Endometrium (tissue), 2 donors: Measurements from ENCODE around the gene LRP3.
"Not testable (repeated sequence)": the region's sequence is repeated elsewhere in the genome, so short reads cannot be mapped to it uniquely, and the experiment has no call there.

Experiments used
- FAIRE-seq: peaks from 2 replicates; lab custom pipeline; 2012; peaks lifted over from hg19 to GRCh38; lab: Jason Lieb, UNC
- donor health status: control.
- donor health status: control.

The LRP3 gene

DNA sequence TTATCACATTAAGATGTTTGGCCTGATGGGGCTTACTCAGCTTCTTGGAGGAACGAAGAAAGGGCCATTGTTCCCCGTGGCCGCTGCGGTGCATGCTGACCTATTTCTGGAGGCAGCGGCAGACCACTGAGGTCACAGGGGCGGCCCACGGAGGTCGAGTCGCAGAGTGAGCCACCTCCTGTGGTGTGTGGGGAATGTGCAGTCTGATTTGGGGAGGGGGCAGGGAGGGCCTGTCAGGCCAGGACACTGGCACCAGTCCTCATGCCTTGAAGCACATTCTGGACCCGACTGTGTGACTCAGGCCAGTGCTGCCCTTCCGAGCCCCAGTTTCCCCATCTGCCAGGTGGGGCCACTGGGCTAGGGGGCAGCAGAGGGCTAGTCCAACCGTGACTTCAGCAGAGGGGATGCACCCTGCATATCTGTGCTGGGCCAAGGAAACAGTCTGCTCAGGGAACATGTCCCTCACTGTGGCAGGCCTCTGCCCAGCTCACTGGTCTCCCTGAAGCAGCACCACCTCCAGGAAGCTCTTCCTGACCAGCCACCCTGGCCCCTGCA, 25.2 kb downstream of the LRP3 start:
- no peak for FAIRE-seq

DNA sequence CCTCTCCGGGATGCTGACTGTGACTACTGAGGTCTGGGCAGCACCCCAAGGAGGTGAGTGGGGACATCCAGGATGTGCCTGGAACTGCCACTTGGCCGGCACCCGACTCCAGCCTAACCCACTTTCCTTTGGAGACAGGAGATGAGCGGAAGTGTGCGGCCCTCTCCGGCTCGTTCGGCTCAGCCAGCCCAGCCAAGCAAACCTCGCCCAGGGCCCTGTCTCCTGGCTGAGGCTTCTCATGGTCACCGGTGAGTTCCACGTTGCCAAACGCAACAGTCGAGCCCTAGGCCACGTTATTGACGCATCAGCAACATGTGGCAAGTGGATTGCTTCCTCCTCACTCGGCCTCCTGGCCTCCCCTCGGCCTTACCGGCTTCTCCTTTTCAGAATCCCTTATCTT, 26.0 kb downstream of the LRP3 start:
- FAIRE-seq: no peak

DNA sequence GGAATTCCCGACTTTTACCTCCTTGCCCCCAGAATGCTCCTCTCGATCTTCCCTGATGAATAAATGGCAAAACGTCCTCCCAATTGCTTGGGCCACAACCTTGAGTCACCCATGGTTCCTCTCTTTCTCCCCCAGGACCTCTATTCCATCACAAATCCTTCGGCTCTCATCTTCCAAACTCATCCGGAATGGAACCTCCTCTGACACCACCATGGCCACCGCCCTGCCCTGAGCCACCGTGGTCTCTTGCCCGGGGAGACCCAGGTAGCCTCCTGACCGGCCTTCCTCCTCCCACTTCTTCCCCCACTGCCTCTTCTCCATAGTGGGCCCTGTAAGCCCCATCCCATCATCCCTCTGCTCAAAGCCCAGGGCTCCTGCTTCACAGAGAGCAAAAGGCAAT, 26.6 kb downstream of the LRP3 start:
- FAIRE-seq: no peak

DNA sequence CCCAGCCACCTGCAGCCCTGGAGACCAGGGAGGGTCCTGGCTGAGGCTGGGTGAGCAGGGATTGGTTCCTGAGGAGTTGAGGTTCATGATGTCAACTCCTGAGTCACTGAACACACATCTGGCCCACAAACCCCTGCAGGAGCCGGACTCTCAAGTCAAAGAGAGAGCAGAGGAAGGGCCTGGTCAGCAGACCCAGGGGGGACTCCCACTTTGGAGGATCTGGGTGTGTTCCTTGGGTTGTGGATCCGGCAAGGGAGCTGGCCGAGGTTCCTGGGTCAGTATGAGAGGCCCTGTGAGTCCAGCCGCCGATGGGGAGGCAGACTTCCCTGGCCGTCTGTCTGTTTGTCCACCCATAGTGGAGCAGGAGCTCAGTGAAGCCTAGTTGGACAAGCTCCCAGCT, 27.5 kb downstream of the LRP3 start:
- FAIRE-seq: no peak

DNA sequence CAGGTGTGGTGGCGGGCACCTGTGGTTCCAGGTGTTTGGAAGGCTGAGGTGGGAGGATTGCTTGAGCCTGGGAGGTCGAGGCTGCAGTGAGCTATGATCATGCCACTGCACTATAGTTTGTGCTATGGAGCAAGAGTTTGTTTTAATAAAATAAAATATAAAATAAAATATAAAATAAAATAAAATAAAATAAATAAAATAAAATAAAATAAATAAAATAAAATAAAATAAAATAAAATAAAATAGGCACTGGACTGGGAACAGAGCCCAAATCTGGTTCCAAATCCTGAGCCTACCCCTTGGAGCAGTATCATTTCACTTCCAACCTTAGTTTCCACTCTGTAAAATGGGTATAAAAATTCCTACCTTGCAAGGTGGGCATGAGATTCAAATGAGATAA, 28.1 kb downstream of the LRP3 start:
- FAIRE-seq: not testable (repeated sequence)

DNA sequence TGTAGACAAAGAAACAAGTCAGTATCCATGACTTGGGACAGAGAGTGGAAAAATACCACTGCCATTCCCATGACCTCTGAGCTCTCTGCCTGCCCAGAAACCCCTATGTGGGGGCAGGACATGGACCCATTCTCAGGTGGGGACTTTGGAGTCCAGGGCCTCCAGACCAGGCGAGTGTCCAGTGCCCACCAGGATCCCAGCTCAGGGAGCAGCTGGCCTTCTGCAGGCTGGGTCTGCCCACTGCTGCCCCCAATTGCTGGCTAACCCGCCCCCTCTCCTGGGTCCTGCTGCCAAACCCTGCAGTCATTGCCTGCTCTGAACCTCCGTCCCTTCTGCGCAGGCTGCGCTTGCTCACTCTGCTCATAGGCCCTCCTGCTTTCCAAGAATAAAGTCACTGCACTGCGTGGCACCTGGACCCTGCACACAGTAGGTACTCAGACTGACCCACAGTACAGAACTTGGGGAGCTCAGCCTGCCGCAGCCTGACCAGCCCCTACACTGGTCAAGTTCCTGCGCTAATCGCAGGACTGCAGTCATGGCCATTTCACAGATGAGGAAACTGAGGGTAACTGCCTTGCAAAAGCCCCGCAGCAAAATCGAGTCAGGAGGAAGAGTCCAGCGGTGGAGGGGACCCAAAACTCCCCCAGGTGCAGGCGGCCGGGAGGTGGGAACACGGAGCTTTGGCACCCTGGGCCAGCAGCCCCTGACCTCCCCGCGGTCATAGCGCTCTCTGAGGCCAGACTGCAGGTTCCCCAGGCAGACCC, 30.7 kb downstream of the LRP3 start:
- no peak for FAIRE-seq

DNA sequence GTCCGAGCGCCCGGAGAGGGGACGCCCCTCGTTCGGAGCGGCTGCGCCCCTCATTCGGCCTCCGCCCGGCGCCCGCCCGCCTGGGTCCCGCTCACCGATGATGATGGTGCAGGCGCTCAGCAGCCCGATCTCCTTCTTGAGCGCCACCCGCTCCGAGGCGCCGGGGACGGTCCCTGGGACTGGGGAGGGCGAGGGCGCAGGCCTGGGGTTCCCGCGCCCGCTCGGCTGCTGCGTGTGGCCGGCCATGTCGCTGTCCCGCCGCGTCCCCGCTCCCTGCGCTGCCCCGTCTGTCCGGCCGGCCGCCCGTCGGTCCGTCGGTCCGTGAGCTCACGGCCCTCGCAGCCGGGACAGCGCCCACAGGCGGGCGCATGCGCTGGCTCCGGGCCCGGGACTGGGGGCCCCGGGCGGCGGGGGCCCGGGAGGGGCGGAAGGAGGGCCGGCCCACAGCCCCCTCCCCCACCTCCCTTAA, 31.4 kb downstream of the LRP3 start, which contains the start of gene SLC7A10:
SLC7A10 (minus strand) TSS at position 393 of the 469 bp plus-strand sequence; CDS start at position 246, 147 bp downstream.
- no peak for FAIRE-seq

DNA sequence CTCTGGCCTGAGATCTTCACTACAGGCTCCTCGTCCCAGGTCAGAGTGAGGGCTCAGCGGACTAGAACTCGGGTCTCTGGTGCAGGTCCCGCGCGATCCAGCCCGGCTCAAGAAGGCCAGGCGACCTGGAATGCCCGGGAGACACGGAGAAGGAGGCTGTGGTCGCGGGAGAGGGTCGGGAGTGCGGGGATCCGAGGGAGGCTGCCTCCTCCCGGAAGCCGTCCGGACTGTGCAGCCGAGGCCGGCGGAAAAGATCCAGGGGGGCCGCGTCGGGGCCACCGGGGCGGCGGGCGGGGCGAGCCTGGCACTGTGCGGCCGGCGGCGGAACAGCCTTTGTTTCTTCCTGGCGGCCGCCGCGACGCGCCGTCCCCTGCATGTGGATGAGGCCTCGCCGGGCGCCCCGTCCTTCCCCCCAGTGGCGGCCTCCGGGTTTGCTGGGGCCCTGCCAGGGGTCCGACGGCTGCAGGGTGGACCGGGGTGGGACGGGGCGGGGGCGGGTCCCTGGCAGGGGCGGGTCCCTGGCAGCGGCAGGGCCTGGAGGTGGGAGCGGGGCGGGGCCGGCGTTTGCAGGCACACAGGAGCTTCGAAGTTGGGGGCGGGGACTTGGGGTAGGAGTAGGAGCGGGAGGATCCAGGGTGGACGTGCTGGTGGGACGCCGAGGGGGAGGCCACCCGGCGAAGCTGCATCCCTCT, 32.6 kb downstream of the LRP3 start:
- no peak for FAIRE-seq

DNA sequence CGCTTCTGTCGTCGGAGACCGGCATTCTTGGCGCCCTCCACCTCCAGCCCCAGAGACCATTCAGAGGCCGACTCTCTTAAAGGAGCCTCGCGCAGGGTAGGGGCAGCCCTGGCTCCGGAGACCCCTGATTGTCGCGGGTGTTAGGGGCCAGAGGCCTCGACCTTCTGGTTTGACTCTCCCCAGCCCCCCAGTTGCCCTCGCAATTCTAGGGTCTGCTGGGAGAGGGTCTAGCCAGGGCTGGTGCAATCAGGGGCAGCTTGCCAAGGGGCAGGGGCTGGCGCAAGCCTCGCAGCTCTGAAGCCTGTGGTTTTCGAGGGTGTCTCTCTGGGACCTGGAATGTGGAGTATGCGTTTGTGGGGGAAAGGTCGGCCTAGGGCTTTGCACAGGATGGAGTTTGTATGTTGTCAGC, 33.1 kb downstream of the LRP3 start:
- no peak for FAIRE-seq

DNA sequence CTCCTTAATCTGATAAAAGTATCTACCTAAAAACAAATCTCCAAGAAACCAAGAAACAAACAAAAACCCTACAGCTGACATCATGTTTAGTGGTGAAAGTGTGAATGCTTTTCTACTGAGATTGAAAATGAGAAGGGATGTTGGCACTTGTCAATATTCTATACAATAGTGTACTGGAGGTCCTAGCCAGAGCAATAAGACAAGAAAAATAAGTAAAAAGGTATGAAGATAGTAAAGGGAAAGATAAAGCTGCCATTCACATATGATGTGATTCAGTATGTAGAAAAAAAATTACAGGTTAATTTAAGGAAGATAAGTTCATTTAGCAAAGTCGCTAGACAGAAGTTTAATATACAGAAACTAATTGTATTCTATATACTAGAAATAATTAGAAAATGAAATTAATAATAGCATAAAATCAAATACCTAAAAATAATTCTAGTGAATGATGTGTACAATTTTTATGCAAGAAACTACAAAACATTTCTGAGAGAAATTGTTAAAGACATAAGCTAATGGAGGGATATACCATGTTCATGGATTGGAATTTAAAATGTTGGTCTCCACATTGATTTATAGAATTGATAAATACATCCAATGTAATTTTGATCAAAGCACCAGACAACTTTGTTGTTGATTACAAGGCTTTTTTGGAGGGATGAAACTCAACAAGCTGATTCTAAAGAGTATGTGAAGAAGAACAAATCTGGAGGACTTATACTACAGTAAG, 33.9 kb downstream of the LRP3 start:
- peak; percentile 12 for FAIRE-seq

DNA sequence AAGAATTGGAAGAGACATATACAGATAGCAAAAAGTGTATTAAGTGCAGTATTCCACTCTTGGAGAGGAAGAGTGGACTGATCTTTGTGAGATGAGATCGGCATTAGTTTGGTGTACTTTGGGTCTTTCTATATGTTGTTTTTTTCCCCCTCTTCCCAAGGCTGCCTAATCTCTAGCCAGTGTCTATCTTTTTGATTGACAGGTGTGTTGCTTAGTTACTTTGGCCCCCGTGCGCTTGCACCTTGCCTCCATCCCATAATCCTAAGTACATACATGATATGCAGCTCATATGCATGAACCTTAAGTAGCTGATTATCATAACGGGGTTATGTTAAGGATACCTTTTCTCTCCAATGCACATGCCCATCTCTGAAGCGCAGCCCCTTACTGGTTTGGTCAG, 35.8 kb downstream of the LRP3 start:
- no peak for FAIRE-seq

DNA sequence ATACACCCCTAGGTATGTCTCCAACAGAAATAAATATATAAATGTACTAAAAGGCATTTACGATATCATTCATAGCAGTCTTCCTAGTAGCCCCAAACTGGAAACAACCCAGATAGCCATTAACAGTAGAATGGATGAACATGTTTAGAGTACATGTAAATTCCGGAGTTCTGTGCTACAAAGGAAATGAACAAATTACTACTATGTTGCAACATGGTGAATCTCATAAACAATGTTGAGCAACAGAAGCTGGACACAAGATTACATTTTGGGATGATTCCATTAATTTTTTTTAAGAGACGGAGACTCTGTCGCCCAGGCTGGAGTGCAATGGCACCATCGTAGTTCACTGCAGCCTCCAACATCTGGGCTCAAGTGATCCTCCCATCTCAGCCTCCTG, 37.4 kb downstream of the LRP3 start:
- no peak for FAIRE-seq

DNA sequence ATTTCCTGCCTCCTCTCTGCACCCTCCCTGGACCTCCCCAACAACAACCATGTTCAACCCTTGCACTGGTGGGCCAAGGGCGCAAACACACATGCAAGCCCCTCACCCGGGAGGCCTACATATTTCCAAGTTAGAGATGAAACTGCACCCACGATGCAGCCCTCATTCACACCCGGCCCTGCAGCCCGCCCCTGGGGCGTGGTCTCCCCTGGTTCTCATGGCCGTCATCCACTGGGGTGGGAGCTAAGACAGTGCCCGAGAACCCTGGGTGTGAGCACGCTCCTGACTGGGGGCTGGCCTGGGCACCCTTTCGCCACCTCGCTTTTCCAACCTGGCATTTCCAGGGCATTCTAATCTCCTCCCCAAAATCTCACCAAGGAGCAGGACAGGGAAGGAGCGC, 38.5 kb downstream of the LRP3 start:
- FAIRE-seq: no peak

DNA sequence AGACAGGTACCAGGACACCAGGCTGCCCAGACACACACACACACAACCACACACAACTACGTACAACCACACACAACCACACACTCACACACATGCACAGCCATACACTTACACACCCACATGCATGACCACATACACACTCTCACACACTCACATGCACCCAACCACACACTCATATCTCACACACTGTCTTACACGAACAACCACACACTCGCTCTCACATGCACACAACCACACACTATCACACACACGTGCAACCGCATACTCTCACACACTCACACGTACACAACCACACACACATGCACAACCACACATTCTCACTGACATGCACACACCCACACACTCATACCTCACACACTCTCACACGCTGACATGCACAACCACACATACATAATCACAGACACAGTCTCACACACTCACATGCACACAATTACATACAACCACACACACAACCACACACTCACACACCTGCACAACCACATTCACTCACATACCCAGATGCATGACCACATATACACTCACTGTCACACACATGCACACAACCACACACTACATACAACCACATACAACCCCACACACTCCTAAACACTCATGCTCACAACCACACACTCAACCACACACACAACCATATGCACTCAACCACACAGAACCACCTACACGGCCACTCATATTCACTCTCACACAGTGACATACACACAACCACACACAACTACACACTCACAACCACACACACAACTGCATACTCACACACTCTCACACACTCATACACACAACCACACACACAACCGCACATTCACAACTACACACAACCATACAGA, 39.1 kb downstream of the LRP3 start:
- no peak for FAIRE-seq

DNA sequence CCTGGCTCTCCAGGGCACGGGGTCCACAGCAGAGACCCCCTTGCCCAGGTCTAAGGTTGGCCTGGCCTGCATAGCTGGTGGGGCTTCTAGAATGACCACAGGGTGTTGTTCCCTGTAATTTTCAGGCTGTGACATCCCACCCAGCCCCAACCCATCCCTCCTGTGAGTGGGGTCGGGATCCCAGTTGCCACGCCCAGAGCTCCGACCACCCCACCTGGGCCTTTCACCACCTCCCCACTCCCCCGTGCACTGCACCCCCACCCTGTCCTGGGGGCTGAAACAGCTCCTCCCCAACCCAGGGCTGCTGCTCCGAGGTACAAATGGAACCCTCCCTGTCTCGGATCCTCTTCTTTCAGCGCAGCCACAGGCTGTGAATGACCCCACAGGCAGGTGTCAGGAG, 40.0 kb downstream of the LRP3 start:
- no peak for FAIRE-seq

DNA sequence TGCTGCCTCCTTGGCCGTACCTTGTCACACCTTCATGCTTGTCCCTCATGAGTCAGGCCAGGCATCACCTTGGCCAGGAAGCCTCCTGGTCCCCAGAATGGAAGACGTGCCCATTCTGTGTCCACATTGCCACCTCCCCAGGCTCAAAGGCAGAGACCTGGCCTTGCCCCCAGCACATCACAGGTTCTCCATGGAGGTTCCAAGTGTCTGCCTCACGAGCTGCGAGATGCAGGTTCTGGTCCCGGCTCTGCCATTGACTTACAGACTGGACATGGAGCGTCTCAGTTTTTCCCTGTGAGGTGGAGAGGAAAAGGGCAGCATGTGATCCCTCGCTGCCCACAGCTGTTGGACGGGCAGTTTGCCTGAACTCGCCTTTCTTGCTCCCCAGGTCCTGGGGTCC, 40.6 kb downstream of the LRP3 start:
- FAIRE-seq: no peak

DNA sequence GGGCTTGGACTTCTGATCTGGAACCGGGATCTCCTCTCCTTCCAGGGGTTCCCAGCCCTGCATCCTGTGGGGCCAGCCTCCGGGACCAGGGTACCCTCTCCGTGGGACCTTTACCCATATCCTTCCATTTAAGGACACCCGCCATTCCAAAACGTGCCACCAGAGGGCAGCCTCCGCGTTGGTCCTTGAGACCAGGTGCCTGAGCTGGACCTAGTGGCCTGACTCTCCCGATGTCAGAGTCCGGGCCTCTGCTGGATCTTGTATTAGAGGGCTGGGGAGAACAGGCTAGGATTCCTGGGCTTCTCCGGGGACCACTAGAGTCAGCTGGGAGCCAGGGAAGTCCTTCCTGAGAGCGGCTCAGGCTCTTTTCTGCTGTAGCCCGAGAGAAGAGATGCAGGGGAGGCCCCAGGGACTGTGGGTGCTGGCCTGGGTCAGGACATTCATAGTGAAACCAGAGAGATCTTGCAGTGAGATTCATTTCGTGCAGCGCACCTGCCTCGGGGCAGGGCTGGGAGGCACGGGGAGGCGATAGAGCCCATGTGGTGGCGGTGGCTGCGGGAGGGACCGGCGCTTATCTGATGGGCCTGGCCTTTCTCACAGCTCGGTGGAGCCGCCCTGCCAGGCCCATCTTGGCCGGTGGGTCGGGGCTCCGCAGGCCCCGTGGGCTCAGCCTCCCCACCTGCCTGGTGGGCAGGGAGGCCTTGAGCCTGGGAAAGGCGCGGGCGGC, 41.3 kb downstream of the LRP3 start:
- no peak for FAIRE-seq

DNA sequence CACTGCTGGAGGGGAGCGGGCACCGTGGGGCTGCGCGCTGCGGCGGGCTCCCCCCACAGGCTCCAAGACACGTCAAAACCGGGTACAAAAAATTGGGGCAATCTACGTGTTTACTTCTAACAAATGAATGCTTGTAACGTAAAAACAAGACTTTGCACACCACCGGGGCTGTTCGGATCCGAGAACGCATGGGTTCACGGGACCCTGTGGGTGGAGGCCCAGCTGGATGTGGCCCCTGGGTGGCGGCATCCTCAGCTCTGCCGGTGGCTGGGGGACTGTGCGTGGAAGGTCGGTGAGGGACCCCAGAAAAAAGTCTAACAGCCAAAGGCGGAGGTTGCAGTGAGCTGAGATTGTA, 41.8 kb downstream of the LRP3 start:
- no peak for FAIRE-seq

DNA sequence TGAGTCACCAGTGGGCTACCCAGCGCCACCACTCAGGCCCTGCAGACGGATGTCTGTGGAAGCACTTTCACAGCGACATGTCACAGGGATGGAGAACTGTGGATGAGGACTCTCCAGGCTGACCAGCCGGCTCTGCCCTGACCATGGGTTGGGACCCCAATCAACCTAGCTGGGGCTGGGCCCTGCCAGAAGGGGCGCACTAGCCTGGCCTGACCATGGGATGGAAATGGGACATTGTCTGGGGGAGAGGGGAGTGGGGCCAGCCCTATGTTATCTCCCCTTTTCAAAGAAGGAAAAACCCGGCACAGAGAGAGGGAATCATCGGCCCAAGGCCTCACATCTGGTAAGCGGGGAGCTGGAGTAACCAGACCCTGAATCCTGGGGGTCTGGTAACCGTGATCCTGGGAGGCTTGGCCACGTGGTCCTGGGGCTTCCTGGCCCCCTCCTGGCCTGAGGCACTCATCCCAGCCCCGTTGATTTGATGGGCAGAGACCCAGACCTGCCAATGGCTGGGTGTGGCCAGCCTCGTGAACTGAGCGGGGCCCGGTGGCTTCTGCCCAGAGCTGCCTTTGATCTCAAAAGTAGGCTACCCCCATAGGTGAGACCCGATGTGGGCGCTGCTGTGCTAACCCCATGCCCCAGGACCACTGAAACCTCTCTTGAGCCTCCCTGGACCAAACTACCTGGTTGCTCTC, 42.7 kb downstream of the LRP3 start:
- FAIRE-seq: no peak

DNA sequence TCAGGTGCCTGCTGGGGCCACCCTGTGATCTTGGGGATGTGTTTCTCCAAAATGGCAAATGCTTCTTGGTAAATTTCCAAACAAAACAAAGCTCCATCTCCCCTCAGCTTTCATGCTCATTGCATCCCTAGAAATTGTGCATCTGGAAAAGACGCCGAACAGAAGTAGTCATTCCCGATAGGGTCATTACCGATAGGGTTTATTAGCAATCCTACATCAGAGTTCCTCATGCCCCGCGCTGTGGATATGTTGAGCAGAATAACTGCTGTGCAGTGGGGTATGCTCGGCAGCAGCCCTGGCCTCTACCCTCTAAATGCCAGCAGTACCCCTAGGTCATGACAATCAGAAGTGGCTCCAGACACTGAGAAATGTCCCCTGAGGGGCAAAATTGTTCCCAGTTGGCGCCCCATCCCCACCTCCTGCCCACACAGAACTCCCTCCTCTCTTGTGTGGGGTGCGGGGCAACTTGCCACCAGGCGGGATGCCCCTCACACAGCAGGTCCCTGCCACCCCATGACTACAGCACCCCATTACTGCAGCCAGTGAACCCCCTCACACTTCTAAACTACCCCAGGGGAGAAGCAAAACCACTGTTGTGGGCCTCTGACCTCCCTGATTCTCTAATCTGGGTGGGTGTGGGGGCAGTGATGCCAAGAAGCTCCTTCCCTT, 44.5 kb downstream of the LRP3 start:
- FAIRE-seq: no peak
